BE2C (cell line): Measurements from ENCODE around the gene CADPS2.

ENCODE experiments used
- DNase-seq: peaks from one replicate; pipeline ENCODE4 v3.0.0-alpha.2; 2020
- H3K27me3 ChIP-seq: fragments of 250-450 bp; sonication (Bioruptor Pico); 2 replicates; pipeline ENCODE4 v1.5.1; 2020; ENCODE audit warnings: mild to moderate bottlenecking
- H3K36me3 ChIP-seq: fragments of 250-450 bp; sonication (Bioruptor Pico); 2 replicates; pipeline ENCODE4 v1.5.1; 2020; ENCODE audit warnings: mild to moderate bottlenecking
- H3K4me1 ChIP-seq: fragments of 250-450 bp; sonication (Bioruptor Pico); 2 replicates; pipeline ENCODE4 v1.5.1; 2020
- H3K4me3 ChIP-seq: 2 replicates; pipeline ENCODE4 v1.5.1; 2011; ENCODE audit warnings: low read depth, low read length
- H3K9me3 ChIP-seq: fragments of 250-450 bp; sonication (Bioruptor Pico); 2 replicates; pipeline ENCODE4 v1.5.1; 2020
- TF ChIP-seq, protein P1 (sequence below): IDR thresholded peaks from 2 replicates; pipeline ENCODE4 v1.5.1; 2012; ENCODE audit warnings: mild to moderate bottlenecking, low read depth, low read length

The CADPS2 gene

DNA sequence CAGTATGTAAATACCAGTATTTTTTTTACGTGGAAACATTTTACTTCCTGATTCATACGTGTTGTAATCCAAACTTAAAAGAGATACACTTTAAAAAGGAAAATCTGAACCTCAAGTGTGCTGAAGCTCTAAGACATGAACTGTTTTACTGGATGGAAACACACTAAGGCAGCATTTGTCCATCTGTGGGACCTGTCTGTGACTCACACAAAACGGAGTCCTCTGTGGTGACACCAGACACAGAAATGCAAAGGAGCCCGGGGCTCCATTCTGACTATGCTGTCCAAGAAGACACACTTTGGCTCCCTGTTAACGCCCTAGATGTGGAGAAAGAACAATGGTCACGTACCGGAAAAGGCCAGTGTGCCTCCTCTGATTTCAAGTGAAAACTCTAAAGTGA, 211.2 kb downstream of the CADPS2 start:
- no peak for DNase-seq
- no peaks in the 10 kb centered on the region for H3K9me3 ChIP-seq
- TF ChIP-seq, protein P1, sequence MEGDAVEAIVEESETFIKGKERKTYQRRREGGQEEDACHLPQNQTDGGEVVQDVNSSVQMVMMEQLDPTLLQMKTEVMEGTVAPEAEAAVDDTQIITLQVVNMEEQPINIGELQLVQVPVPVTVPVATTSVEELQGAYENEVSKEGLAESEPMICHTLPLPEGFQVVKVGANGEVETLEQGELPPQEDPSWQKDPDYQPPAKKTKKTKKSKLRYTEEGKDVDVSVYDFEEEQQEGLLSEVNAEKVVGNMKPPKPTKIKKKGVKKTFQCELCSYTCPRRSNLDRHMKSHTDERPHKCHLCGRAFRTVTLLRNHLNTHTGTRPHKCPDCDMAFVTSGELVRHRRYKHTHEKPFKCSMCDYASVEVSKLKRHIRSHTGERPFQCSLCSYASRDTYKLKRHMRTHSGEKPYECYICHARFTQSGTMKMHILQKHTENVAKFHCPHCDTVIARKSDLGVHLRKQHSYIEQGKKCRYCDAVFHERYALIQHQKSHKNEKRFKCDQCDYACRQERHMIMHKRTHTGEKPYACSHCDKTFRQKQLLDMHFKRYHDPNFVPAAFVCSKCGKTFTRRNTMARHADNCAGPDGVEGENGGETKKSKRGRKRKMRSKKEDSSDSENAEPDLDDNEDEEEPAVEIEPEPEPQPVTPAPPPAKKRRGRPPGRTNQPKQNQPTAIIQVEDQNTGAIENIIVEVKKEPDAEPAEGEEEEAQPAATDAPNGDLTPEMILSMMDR, result no peak
- no peaks in the 10 kb centered on the region for H3K4me1 ChIP-seq
- no peaks in the 10 kb centered on the region for H3K27me3 ChIP-seq
- H3K4me3 ChIP-seq, result no peak overlapping the region
- no peaks in the 10 kb centered on the region for H3K36me3 ChIP-seq

GRCh38 chr7:122674502-122674901, 211.8 kb downstream of the CADPS2 start:
- Histone ChIP-seq H3K4me1 (no peaks in the 10 kb centered on the region), H3K36me3 (no peaks in the 10 kb centered on the region), H3K4me3 (no peak overlapping the region), H3K9me3 (no peaks in the 10 kb centered on the region), H3K27me3 (no peaks in the 10 kb centered on the region)
- no peak for DNase-seq
- TF ChIP-seq, protein P1, result no peak

- H3K4me1 ChIP-seq, result no peaks in the 10 kb centered on the region
- TF ChIP-seq, protein P1, result no peak
- DNase-seq, result no peak
- H3K27me3 ChIP-seq, result no peaks in the 10 kb centered on the region
- no peak overlapping the region for H3K4me3 ChIP-seq
- H3K36me3 ChIP-seq, result no peaks in the 10 kb centered on the region
- H3K9me3 ChIP-seq, result no peaks in the 10 kb centered on the region
Observed at GRCh38 chr7:122673951-122674350, 212.3 kb downstream of the CADPS2 start.

DNA sequence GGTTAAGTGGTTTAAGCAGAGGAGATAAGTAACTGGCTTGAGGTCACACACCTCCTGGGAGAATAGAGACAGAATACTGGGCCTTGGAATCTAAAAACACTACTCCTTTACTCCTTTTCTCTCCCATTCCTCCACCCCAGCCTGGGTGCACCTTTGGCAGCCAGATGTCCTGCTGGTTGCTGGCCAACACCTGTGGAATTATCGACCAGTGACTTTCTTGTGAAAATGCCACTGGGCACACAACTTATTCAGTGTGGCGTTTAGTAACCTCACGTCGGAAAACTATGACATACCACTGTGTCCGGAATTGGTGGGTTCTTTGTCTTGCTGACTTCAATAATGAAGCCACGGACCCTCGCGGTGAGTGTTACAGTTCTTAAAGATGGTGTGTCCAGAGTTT, 213.7 kb downstream of the CADPS2 start:
- Histone ChIP-seq H3K36me3 (no peaks in the 10 kb centered on the region), H3K4me3 (no peak overlapping the region), H3K9me3 (no peaks in the 10 kb centered on the region), H3K27me3 (no peaks in the 10 kb centered on the region), H3K4me1 (no peaks in the 10 kb centered on the region)
- no peak for DNase-seq
- TF ChIP-seq, protein P1, result no peak

GRCh38 chr7:122663733-122664132, 222.5 kb downstream of the CADPS2 start:
- Histone ChIP-seq H3K4me3 (no peak overlapping the region), H3K36me3 (no peaks in the 10 kb centered on the region), H3K4me1 (no peaks in the 10 kb centered on the region), H3K9me3 (no peaks in the 10 kb centered on the region), H3K27me3 (no peaks in the 10 kb centered on the region)
- no peak for DNase-seq
- TF ChIP-seq, protein P1, result no peak

- H3K9me3 ChIP-seq, result no peaks in the 10 kb centered on the region
- H3K4me3 ChIP-seq, result no peak overlapping the region
- H3K36me3 ChIP-seq, result no peaks in the 10 kb centered on the region
- TF ChIP-seq, protein P1, result no peak
- DNase-seq, result no peak
- no peaks in the 10 kb centered on the region for H3K27me3 ChIP-seq
- H3K4me1 ChIP-seq, result no peaks in the 10 kb centered on the region
Observed at GRCh38 chr7:122658856-122659255, 227.4 kb downstream of the CADPS2 start.
